HL-60/S4 (cell line): Measurements from ENCODE around the gene RAB4B.
"Not testable (repeated sequence)": the region's sequence is repeated elsewhere in the genome, so short reads cannot be mapped to it uniquely, and the experiment has no call there.

Source experiments
- in situ Hi-C: fragments of 300-500 bp; cut with MboI; formaldehyde crosslinking; loops from 2 replicates; pipeline ENCODE4 v1.14.3; 2022; ENCODE audit warnings: low sequenced_read_pairs

RAB4B gene

GRCh38 chr19:40813182-40813581 lies 35.1 kb downstream of the RAB4B start:
- in situ Hi-C loops = loop anchor here (25.0 kb wide), 1 partner anchor 324 kb away; no protein-coding TSS in a partner anchor

DNA sequence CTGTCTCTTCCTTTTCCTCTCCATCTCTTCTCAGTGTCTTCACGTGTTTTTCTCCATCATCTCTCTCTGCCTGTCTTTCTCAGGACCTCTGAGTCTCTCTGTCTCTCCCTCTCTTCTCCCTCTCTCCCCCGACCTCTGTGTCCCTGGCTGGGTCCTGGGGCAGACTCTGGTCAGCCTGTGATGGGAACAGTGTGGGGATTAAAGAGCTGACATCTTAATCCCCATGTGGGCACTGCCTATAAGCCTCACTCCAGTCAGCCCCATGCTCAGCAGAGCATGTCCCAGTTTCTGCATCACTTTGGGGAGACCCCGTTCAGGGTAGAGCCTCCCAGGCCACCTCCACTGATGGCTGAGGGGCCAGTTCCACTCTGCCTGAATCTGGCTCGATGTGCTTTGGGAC lies 37.2 kb downstream of the RAB4B start:
- in situ Hi-C loops = loop anchor here (25.0 kb wide), 1 partner anchor 322 kb away; no protein-coding TSS in a partner anchor

DNA sequence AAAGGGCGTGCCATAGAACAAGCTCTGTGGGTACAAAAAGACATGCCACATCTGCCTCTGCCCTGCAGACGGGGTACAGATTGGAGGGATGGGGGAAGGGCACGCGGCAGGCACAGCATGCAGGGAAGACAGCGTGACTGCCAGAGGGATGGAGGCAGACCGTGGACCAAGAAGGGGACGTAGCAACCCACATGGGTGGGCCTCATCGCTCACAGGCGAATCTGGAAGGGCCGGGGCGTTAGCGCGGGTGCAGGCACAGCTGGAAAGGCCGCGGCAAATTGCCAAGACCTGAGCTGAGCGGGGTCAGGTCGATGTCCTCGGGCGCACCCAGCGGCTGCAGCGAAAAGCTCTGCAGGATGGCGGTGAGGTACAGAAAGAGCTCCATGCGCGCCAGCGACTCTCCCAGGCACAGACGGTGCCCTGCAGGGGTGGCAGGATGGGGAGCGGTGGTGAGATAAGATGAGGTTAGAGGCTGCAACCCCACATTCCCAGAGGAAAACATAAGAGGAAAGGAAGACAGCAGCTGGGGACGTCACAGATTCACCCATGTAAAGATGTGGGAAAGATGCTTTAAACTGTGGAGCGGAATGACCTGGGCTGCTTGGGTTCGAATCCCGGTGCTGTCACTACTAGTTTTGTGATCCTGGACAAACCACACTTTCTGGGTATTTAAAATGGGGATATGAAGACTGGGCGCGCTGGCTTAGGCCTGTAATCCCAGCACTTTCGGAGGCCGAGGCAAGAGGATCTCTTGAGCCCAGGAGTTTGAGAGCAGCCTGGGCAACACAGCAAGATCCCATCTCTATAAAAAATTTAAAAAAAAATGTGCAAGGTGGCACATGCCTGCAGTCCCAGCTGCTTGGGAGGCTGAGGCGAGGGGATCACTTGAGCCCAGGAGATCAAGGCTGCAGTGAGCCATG lies 40.7 kb downstream of the RAB4B start:
- in situ Hi-C loops = loop anchor here (25.0 kb wide), 1 partner anchor 319 kb away; no protein-coding TSS in a partner anchor

GRCh38 chr19:40819479-40820234 lies 41.6 kb downstream of the RAB4B start:
- in situ Hi-C loops = loop anchor here (25.0 kb wide), 1 partner anchor 318 kb away; no protein-coding TSS in a partner anchor

- in situ Hi-C loops = loop anchor here (25.0 kb wide), 1 partner anchor 315 kb away; no protein-coding TSS in a partner anchor
Observed at GRCh38 chr19:40822161-40822560, 44.1 kb downstream of the RAB4B start.

DNA sequence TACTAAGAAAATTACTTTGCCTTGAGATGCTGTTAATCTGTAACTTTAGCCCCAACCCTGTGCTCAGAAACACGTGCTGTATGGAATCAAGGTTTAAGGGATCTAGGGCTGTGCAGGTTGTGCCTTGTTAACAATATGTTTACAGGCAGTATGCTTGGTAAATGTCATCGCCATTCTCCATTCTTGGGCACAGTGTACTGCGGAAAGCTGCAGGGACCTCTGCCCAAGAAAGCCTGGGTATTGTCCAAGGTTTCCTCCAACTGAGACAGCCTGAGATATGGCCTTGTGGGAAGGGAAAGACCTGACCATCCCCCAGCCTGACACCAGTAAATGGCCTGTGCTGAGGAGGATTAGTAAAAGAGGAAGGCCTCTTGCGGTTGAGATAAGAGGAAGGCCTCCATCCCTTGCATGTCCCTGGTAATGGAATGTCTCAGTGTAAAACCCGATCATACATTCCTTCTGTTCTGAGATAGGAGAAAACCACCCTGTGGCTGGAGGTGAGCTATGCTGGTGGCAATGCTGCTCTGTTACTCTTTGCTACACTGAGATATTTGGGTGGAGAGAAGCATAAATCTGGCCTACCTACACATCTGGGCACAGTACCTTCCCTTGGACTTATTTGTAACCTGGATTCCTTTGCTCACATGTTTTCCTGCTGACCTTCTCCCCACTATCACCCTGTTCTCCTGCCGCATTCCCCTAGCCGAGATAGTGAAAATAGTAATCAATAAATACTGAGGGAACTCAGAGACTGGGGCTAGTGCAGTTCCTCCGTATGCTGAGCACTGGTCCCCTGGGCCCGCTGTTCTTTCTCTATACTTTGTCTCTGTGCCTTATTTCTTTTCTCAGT lies 44.9 kb downstream of the RAB4B start:
- in situ Hi-C loops = loop anchor here (25.0 kb wide), 1 partner anchor 314 kb away; no protein-coding TSS in a partner anchor

DNA sequence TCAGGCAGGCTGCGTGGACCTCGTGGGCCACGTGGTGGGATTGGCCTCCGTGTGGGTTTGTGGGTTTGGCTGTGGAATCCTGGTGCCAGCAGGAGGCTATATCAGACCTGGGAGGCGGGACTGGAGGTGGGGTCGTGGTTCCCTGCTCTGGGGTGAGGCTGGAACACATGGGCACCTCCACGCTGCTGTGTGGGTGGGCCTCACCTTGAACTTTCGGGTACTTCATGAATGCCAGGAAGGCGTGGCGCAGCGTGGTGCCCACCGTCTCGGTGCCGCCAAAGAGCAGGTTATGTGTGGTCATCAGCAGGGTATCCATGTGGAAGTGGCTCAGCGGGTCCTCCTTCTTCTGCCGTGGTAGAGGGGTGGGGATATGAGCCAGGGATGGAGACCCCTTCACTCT lies 46.9 kb downstream of the RAB4B start:
- in situ Hi-C loops = loop anchor here (25.0 kb wide), 1 partner anchor 312 kb away; no protein-coding TSS in a partner anchor

DNA sequence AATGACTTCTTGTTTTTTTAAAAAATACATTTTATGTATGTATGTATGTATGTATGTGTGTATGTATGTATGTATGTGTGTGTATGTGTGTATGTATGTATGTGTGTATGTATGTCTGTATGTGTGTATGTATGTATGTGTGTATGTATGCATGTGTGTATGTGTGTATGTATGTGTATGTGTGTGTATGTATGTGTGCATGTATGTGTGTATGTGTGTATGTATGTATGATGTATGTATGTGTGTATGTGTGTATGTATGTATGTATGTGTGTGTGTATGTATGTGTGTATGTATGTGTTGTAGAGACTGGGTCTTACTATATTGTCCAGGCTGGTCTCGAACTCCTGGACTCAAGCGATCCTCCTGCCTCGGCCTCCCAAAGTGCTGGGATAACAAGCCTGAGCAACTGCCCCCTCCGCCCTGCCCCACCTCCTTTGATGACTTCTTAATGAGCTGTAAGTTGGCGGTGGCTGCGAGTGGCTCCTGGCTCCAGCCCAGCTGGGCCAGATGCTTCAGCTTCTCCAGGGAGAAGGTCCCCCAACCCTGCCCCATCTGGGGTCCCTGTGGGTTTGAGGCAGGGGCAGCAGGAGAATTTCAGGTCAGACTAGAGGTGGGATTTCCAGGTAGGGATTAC lies 47.5 kb downstream of the RAB4B start:
- in situ Hi-C loops = not testable (repeated sequence)

DNA sequence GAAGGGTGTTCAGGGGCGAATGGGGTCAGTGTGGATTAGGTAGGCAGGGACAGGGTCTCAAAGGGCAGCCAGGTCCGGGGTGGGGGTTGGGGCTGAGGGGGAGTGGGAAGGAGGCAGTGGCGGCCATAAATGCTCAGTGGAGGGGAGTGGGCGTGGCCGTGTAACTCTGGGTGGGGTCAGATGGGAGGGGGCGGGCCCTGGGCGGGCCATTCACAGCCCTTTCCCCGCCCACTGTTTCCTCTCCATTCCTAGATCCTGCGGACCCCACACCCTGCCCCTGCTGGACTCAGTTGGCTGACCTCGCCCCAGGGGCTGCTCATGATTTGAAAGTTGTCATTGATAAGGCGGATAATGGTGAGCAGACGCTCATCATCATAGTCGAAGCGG lies 48.3 kb downstream of the RAB4B start:
- in situ Hi-C loops = not testable (repeated sequence)

DNA sequence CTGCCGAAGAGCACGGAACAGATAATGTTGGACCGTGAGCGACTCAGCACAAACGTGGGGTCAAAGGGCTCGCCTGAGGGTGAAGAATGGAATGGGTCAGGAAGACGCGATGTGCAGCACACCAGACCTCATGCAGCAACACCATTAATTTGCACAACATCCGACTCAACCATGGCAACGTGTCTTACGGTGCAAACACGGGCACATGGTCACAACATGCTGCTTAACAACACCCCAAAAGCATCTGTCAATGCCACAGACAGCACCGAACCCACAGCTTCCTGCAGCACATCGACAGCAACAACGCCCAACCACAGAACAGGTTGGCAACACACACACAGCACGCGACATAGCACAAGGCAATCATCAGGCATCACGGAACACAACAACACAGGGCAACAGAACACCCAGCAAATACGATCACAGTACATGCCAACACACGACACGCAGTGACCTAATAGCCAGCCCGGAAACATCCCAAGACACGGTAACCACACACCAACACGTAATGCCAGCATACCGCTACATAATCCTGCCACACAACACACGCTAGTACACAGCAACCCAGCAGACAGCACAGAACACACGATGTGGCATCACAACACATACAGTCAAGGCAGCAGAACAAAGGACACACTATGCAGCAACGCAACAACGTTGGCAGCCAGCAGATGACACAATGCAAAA lies 48.8 kb downstream of the RAB4B start:
- in situ Hi-C loops = not testable (repeated sequence)

DNA sequence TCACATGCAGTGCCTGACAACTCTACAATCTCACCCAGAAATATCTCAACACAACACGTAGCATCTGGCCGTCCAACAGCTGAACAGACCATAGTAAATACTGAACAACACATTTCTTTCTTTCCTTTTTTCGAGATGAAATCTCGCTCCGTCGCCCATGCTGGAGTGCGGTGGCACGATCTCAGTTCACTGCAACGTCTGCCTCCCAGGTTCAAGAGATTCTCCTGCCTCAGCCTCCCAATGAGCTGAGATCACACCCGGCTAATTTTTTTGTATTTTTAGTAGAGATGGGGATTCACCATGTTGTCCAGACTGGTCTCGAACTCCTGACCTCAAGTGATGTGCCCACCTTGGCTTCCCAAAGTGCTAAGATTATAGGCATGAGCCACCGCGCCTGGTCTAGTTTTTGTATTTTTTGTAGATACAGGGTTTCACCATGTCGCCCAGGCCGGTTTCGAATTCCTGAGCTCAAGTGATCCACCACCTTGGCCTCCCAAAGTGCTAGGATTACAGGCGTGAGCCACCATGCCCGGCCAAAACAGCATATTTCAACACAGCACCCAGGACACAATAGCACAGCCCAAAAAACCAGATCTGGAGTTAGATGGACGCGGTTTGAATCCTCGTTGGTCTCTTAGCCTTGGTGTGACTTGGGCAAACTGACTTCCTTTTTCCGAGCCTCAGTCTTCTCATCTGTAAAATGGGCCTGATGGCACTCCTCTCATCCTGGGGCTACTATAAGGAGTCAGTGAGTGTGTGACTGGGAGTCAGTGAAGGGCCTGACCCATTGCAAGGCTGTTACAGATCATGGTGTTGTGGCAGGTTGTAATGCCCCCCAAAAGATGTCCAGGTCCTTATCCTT lies 49.6 kb downstream of the RAB4B start:
- in situ Hi-C loops = no loop called here

- in situ Hi-C loops = no loop called here
Observed at GRCh38 chr19:40829205-40829604, 51.2 kb downstream of the RAB4B start.

DNA sequence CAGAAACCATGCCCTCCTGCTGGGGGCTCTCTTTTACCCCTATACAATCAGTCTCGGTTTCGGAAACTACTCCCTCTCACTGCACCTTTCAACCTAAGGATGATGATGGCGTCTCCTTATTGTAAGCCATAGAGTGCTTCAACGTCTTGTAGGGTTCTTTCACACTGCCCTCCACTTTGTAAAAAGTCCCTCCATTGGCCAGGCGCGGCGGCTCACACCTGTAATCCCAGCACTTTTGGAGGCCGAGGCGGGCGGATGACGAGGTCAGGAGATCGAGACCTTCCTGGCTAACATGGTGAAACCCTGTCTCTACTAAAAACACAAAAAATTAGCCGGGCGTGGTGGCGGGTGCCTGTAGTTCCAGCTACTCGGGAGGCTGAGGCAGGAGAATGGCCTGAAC lies 52.7 kb downstream of the RAB4B start:
- in situ Hi-C loops = not testable (repeated sequence)

- in situ Hi-C loops = no loop called here
Observed at GRCh38 chr19:40831502-40832430, 53.7 kb downstream of the RAB4B start.

GRCh38 chr19:40832431-40832790 lies 54.4 kb downstream of the RAB4B start:
- in situ Hi-C loops = not testable (repeated sequence)

DNA sequence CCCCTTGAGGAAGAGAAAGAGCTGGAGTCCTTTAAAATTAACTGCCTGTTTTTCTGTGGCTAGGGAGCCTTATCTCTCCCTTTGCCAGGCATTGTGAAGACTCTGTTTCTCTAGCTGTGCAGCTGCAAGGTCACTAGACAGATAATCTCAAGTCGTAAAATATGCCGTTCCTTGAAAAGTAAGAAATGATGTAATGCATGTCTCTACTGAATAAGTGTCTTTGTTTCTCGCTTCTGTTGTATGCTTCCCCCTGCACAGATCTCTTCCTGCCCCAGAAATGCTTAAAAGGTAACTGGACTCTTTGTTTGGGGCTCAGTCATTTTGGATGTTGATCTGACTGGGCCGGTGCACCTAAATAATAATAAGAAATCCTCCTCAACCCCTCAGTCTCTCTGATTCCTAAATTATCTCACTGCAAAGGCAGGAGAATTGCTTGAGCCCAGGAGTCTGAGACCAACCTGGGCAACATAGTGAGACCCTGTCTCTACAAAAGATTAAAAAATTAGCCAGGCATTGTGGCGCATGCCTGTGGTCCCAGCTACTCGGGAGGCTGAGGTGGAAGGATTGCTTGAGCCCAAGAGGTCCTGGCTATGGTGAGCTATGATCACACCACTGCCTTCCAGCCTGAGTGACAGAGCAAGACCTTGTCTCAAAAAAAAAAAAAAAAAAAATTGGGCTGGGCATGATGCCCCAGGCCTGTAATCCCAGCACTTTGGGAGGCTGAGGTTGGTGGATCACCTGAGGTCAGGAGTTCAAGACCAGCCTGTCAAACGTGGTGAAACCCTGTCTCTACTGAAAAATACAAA lies 55.9 kb downstream of the RAB4B start:
- in situ Hi-C loops = not testable (repeated sequence)
